Mesothelial cell of epicardium (in vitro differentiated cells): Measurements from ENCODE around the gene TMPRSS9. TPM values are rescaled to one million over a fixed set of nuclear protein-coding genes. Genes with fewer than 3 reads are reported as not detected.
"Not testable (repeated sequence)": the region's sequence is repeated elsewhere in the genome, so short reads cannot be mapped to it uniquely, and the experiment has no call there.

Experiments used
- DNase-seq, 2 experiments: peaks; one replicate each; pipeline ENCODE4 v3.0.0; 2021; ENCODE audit warnings: low spot score in 2 of 2; ENCODE audit not compliant: unreplicated experiment in 2 of 2
- H3K27ac Mint-ChIP-seq: 2 replicates; pipeline ENCODE4 v1.8.0; 2021; ENCODE audit warnings: mixed read lengths
- H3K27me3 Mint-ChIP-seq: 2 replicates; pipeline ENCODE4 v1.8.0; 2021; ENCODE audit warnings: low read depth, mixed read lengths
- H3K36me3 Mint-ChIP-seq: 2 replicates; pipeline ENCODE4 v1.8.0; 2021; ENCODE audit warnings: mixed read lengths
- H3K4me1 Mint-ChIP-seq: 2 replicates; pipeline ENCODE4 v1.8.0; 2021; ENCODE audit warnings: mixed read lengths
- H3K4me3 Mint-ChIP-seq: 2 replicates; pipeline ENCODE4 v1.8.0; 2021; ENCODE audit warnings: mild to moderate bottlenecking, moderate library complexity, mixed read lengths
- H3K9me3 Mint-ChIP-seq: 2 replicates; pipeline ENCODE4 v1.8.0; 2021; ENCODE audit warnings: mixed read lengths
- CTCF ChIP-seq: fragments of 200-600 bp; sonication (generic); IDR thresholded peaks from one replicate; pipeline ENCODE4 v1.5.0; 2021; ENCODE audit warnings: antibody characterized with exemption; ENCODE audit not compliant: unreplicated experiment
- total RNA-seq: library from RNA; stranded (reverse); gene quantifications from 3 replicates; pipeline ENCODE4 v1.2.1, GENCODE V29; 2021

Gene TMPRSS9
- total RNA-seq, 1 donor from 2014 or later, result 1.4 TPM

GRCh38 chr19:2345794-2346663, 14.0 kb upstream of the TMPRSS9 start:
- no peak overlapping the region for H3K4me3 Mint-ChIP-seq
- H3K27ac Mint-ChIP-seq, result peak overlapping the region; percentile 86
- H3K36me3 Mint-ChIP-seq, result peaks cover 5% of the 10 kb centered on the region
- peaks cover 13% of the 10 kb centered on the region for H3K4me1 Mint-ChIP-seq
- no peaks in the 10 kb centered on the region for H3K27me3 Mint-ChIP-seq
- TF ChIP-seq CTCF, result no peak
- no peaks in the 10 kb centered on the region for H3K9me3 Mint-ChIP-seq
- no peak for DNase-seq

- not testable (repeated sequence) for H3K36me3 Mint-ChIP-seq, H3K4me1 Mint-ChIP-seq, H3K9me3 Mint-ChIP-seq, H3K4me3 Mint-ChIP-seq, DNase-seq, H3K27me3 Mint-ChIP-seq, H3K27ac Mint-ChIP-seq
Observed at GRCh38 chr19:2349818-2350217, 10.2 kb upstream of the TMPRSS9 start.

- Mint-ChIP-seq H3K36me3 (peaks cover 3% of the 10 kb centered on the region), H3K27me3 (no peaks in the 10 kb centered on the region), H3K4me3 (no peak overlapping the region), H3K4me1 (peaks cover 3% of the 10 kb centered on the region), H3K27ac (no peak overlapping the region), H3K9me3 (no peaks in the 10 kb centered on the region)
- DNase-seq, result no peak
- no peak for TF ChIP-seq CTCF
Observed at GRCh38 chr19:2350656-2351055, 9.4 kb upstream of the TMPRSS9 start.

GRCh38 chr19:2351591-2351990, 8.5 kb upstream of the TMPRSS9 start:
- no peaks in the 10 kb centered on the region for H3K36me3 Mint-ChIP-seq
- no peak for TF ChIP-seq CTCF

GRCh38 chr19:2352121-2352520, 7.9 kb upstream of the TMPRSS9 start:
- Mint-ChIP-seq H3K27me3 (no peaks in the 10 kb centered on the region), H3K36me3 (no peaks in the 10 kb centered on the region)
- peak in 1 of 2 experiments; percentile 35 for DNase-seq

More at GRCh38 chr19:2351591-2351990, 8.5 kb upstream of the TMPRSS9 start:
- Mint-ChIP-seq H3K27ac (no peak overlapping the region), H3K4me1 (no peaks in the 10 kb centered on the region), H3K27me3 (no peaks in the 10 kb centered on the region), H3K4me3 (no peak overlapping the region), H3K9me3 (no peaks in the 10 kb centered on the region)
- peak in 1 of 2 experiments; percentile 31 for DNase-seq

More at GRCh38 chr19:2352121-2352520, 7.9 kb upstream of the TMPRSS9 start:
- Mint-ChIP-seq H3K27ac (no peak overlapping the region), H3K4me1 (no peaks in the 10 kb centered on the region), H3K9me3 (no peaks in the 10 kb centered on the region), H3K4me3 (no peak overlapping the region)
- no peak for TF ChIP-seq CTCF
